ENCODE measurements around the gene ARHGEF17.

Gene ARHGEF17

GRCh38 chr11:73277467-73277866 lies 30.6 kb upstream of the ARHGEF17 start:
- H3K27ac ChIP-seq (ENCODE audit: extremely low read depth, low read depth, low read length), result no peak overlapping the region
- TF ChIP-seq ZNF514 (tag by site-specific recombination; IDR thresholded peaks at IDR 0.05), result no peak
- H3K4me3 ChIP-seq (ENCODE audit: low read depth, low read length), result no peak overlapping the region
- POLR2A ChIA-PET, result no interaction called here
- no peaks in the 10 kb centered on the region for H3K4me1 ChIP-seq (ENCODE audit: control insufficient read depth, insufficient read depth, low read length)
- no peaks in the 10 kb centered on the region for H3K9me3 ChIP-seq (ENCODE audit: control insufficient read depth, insufficient read depth, low read depth, low read length)
- CTCF ChIA-PET, result no interaction called here
- H3K36me3 ChIP-seq (ENCODE audit: control insufficient read depth in 2 of 2, insufficient read depth in 1 of 2, low read length in 2 of 2), result no peaks in the 10 kb centered on the region

- CTCF ChIA-PET, result interaction anchor here (0.8 to 2.7 kb wide), 4 partner anchors 8 to 137 kb away, joined by 3 to 17 read pairs (median 4); no protein-coding TSS in a partner anchor
- Histone ChIP-seq H3K36me3 (ENCODE audit: control insufficient read depth in 2 of 2, insufficient read depth in 1 of 2, low read length in 2 of 2) (no peaks in the 10 kb centered on the region), H3K9me3 (ENCODE audit: control insufficient read depth, insufficient read depth, low read depth, low read length) (no peaks in the 10 kb centered on the region), H3K4me3 (ENCODE audit: low read depth, low read length) (no peak overlapping the region), H3K4me1 (ENCODE audit: control insufficient read depth, insufficient read depth, low read length) (no peaks in the 10 kb centered on the region), H3K27ac (ENCODE audit: extremely low read depth, low read depth, low read length) (no peak overlapping the region)
- no peak for TF ChIP-seq ZXDB (tag by site-specific recombination; IDR thresholded peaks at IDR 0.05)
- TF ChIP-seq EGR2 (tag by site-specific recombination; IDR thresholded peaks at IDR 0.05; ENCODE audit: low read depth), result no peak
- TF ChIP-seq SCRT1 (tag by site-specific recombination; IDR thresholded peaks at IDR 0.05; ENCODE audit: borderline replicate concordance), result no peak
- TF ChIP-seq ZNF394 (tag by site-specific recombination; IDR thresholded peaks at IDR 0.05; ENCODE audit: borderline replicate concordance), result no peak
- no peak for TF ChIP-seq MEIS1 (CRISPR knock-in tag; IDR thresholded peaks at IDR 0.05; ENCODE audit: borderline replicate concordance)
- no peak for TF ChIP-seq ZNF274 (IDR thresholded peaks at IDR 0.05; ENCODE audit: low read length)
- no peak for TF ChIP-seq ZNF274 (tag by site-specific recombination; IDR thresholded peaks at IDR 0.05; ENCODE audit: borderline replicate concordance)
- TF ChIP-seq ZBTB10 (tag by site-specific recombination; IDR thresholded peaks at IDR 0.05), result no peak
- TF ChIP-seq ZBTB26 (tag by site-specific recombination; optimal IDR thresholded peaks at IDR 0.05), result no peak
- TF ChIP-seq ZNF548 (tag by site-specific recombination; IDR thresholded peaks at IDR 0.05), result no peak
- no peak for TF ChIP-seq ZNF10 (tag by site-specific recombination; IDR thresholded peaks at IDR 0.05)
- TF ChIP-seq GLI2 (tag by site-specific recombination; IDR thresholded peaks at IDR 0.05; ENCODE audit: borderline replicate concordance, low read depth), result no peak
- no peak for TF ChIP-seq ZNF658 (tag by site-specific recombination; IDR thresholded peaks at IDR 0.05)
- no peak for TF ChIP-seq ZNF639 (tag by site-specific recombination; IDR thresholded peaks at IDR 0.05)
- no peak for TF ChIP-seq ZBTB20 (tag by site-specific recombination; IDR thresholded peaks at IDR 0.05)
- no peak for TF ChIP-seq ZNF837 (tag by site-specific recombination; IDR thresholded peaks at IDR 0.05)
- POLR2A ChIA-PET, result no interaction called here
Observed at GRCh38 chr11:73280626-73281025, 27.4 kb upstream of the ARHGEF17 start.

- Histone ChIP-seq H3K36me3 (ENCODE audit: control insufficient read depth in 2 of 2, insufficient read depth in 1 of 2, low read length in 2 of 2) (no peaks in the 10 kb centered on the region), H3K4me1 (ENCODE audit: control insufficient read depth, insufficient read depth, low read length) (no peaks in the 10 kb centered on the region), H3K9me3 (ENCODE audit: control insufficient read depth, insufficient read depth, low read depth, low read length) (no peaks in the 10 kb centered on the region), H3K27ac (ENCODE audit: extremely low read depth, low read depth, low read length) (no peak overlapping the region), H3K4me3 (ENCODE audit: low read depth, low read length) (no peak overlapping the region)
- ChIA-PET CTCF (interaction anchor here (0.5 to 2.7 kb wide), 3 partner anchors 8 to 137 kb away, joined by 3 to 17 read pairs (median 4); no protein-coding TSS in a partner anchor), POLR2A (interaction anchor here (0.6 kb wide), 1 partner anchor 26 kb away, joined by 3 read pairs; no protein-coding TSS in a partner anchor)
- TF ChIP-seq ZNF239 (tag by site-specific recombination; IDR thresholded peaks at IDR 0.05) (no peak), ZNF701 (tag by site-specific recombination; IDR thresholded peaks at IDR 0.05) (no peak), ZNF514 (tag by site-specific recombination; IDR thresholded peaks at IDR 0.05) (no peak), SCRT2 (tag by site-specific recombination; IDR thresholded peaks at IDR 0.05) (no peak), ZNF629 (tag by site-specific recombination; IDR thresholded peaks at IDR 0.05) (no peak), HOXD13 (CRISPR knock-in tag; IDR thresholded peaks at IDR 0.05; ENCODE audit: borderline replicate concordance) (no peak), ZBTB26 (tag by site-specific recombination; optimal IDR thresholded peaks at IDR 0.05) (no peak), PRDM1 (tag by site-specific recombination; IDR thresholded peaks at IDR 0.05) (no peak), SP3 (tag by site-specific recombination; IDR thresholded peaks at IDR 0.05) (no peak), ZNF580 (tag by site-specific recombination; IDR thresholded peaks at IDR 0.05) (no peak)
Observed at GRCh38 chr11:73281201-73281741, 26.8 kb upstream of the ARHGEF17 start.
